ENCODE data around the gene H19. TPM values are rescaled to one million over a fixed set of nuclear protein-coding genes. Genes with fewer than 3 reads are reported as not detected.

The H19 gene
- total RNA-seq, 1 experiment from 2014 or later, result 152 TPM

DNA sequence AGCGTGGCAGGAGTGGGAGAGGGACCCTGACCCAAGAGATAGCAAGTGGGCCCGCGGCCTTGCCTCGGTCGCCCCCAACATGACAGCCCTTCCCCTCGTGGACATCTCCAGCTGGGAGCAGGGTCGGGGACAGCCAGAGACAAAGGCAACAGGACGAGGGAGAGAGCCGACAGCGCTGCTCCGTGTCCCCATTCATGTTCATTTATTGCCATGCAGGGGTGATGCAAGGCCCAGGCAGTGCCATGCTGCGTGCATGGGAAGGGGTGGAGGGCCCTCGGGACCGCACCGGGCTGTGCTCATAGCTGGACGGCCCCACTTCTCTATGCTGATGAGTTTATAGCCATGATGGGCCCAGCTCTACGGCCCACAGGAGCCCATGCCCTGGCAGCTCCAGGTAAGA lies 37.9 kb downstream of the H19 start:
- H3K9me3 Mint-ChIP-seq (ENCODE audit: unreplicated experiment), result no peaks in the 10 kb centered on the region
- intact Hi-C loops (cut with micrococcal nuclease), result no loop called here
- H3K36me3 Mint-ChIP-seq (ENCODE audit: insufficient read depth, unreplicated experiment), result no peaks in the 10 kb centered on the region
- H3K27me3 Mint-ChIP-seq (ENCODE audit: insufficient read depth, unreplicated experiment), result no peaks in the 10 kb centered on the region
- CTCF ChIA-PET, result interaction anchor here (0.6 to 1.0 kb wide), 3 partner anchors 77 to 266 kb away, joined by 3 to 4 read pairs (median 3); no protein-coding TSS in a partner anchor
- TF ChIP-seq, protein P1, sequence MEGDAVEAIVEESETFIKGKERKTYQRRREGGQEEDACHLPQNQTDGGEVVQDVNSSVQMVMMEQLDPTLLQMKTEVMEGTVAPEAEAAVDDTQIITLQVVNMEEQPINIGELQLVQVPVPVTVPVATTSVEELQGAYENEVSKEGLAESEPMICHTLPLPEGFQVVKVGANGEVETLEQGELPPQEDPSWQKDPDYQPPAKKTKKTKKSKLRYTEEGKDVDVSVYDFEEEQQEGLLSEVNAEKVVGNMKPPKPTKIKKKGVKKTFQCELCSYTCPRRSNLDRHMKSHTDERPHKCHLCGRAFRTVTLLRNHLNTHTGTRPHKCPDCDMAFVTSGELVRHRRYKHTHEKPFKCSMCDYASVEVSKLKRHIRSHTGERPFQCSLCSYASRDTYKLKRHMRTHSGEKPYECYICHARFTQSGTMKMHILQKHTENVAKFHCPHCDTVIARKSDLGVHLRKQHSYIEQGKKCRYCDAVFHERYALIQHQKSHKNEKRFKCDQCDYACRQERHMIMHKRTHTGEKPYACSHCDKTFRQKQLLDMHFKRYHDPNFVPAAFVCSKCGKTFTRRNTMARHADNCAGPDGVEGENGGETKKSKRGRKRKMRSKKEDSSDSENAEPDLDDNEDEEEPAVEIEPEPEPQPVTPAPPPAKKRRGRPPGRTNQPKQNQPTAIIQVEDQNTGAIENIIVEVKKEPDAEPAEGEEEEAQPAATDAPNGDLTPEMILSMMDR (IDR thresholded peaks at IDR 0.05; ENCODE audit: unreplicated experiment), result no peak
- H3K4me1 Mint-ChIP-seq (ENCODE audit: insufficient read depth, unreplicated experiment), result no peaks in the 10 kb centered on the region
- POLR2A ChIA-PET, result interaction anchor here (0.5 kb wide), 1 partner anchor 460 kb away, joined by 3 read pairs; no protein-coding TSS in a partner anchor
- no peak overlapping the region for H3K4me3 Mint-ChIP-seq (ENCODE audit: unreplicated experiment)
- BruUV-seq (replicated peaks), result no TSS peak
- no peak overlapping the region for H3K27ac Mint-ChIP-seq (ENCODE audit: low read depth, unreplicated experiment)
- DNase-seq (ENCODE audit: unreplicated experiment), result no peak

DNA sequence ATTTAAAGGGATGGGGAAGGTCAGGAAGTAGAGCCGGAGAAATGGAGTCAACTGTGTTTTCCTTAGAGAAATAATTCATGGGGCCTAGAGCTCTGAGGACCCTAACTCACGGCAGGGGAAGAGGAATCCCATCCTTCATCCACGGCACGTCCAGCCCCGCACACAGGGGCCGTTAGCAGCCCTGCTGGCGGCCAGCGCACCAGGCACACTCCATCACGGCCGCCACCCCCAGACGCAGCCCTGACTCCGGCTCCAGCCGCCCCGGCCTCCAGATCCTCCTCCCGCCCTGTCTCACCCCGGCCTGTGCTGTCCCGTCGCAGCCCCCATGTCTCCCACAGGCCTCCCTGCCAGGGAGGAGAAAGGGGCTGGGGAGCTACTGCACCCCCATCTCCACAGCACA lies 39.3 kb downstream of the H19 start:
- H3K9me3 Mint-ChIP-seq (ENCODE audit: unreplicated experiment), result no peaks in the 10 kb centered on the region
- ChIA-PET POLR2A (interaction anchor here (0.6 kb wide), 1 partner anchor 40 kb away, joined by 3 read pairs; no protein-coding TSS in a partner anchor), CTCF (interaction anchor here (0.6 to 1.1 kb wide), 4 partner anchors 193 to 574 kb away, joined by 3 read pairs; no protein-coding TSS in a partner anchor)
- TF ChIP-seq, protein P1 (IDR thresholded peaks at IDR 0.05; ENCODE audit: unreplicated experiment), result no peak
- intact Hi-C loops (cut with micrococcal nuclease), result no loop called here
- no peaks in the 10 kb centered on the region for H3K36me3 Mint-ChIP-seq (ENCODE audit: insufficient read depth, unreplicated experiment)
- no peak overlapping the region for H3K4me3 Mint-ChIP-seq (ENCODE audit: unreplicated experiment)
- H3K4me1 Mint-ChIP-seq (ENCODE audit: insufficient read depth, unreplicated experiment), result no peaks in the 10 kb centered on the region
- no peaks in the 10 kb centered on the region for H3K27me3 Mint-ChIP-seq (ENCODE audit: insufficient read depth, unreplicated experiment)
- H3K27ac Mint-ChIP-seq (ENCODE audit: low read depth, unreplicated experiment), result no peak overlapping the region
- no TSS peak for BruUV-seq (replicated peaks)
- no peak for DNase-seq (ENCODE audit: unreplicated experiment)

DNA sequence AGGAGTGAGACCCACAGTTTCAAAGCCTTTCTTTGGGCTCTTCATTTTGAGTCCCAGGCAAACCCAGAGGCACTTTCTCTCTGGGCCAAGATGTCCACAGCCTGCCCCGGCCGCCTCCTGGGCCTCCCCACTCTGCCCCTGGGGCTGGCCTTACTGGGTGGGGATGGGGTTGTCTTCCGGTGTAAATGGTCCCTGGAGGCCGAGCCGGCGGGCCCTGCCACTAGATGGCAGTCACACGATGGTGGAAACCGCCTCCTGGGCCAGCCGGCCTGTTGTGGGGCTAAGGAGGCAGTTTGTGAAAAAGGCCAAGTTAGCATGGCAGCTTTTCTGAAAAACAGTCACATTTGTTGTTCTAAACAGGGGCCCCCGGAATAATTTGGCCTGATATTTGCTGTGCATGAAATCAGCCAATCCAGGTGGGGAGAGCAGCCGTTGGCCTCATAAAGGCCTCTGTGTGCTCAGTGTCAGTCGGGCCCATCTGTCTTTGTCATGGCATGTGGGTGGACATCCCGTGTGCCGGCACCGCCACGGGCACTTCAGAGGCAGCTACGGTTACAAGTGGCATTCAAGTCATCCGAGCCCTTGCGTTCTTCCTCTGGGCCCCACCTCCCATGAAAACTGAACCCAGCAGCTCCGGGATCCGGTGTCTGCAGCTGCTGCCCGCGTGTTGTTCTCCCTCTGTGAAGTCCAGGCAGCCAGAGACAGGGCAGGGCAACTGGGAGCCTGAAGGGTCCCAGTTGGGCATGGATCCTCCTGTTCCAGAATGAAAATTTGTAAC lies 44.0 kb downstream of the H19 start:
- CTCF ChIA-PET, result interaction anchor here (0.6 to 2.6 kb wide), 6 partner anchors 9 to 259 kb away, joined by 3 to 7 read pairs (median 3); no protein-coding TSS in a partner anchor
- H3K36me3 Mint-ChIP-seq (ENCODE audit: insufficient read depth, unreplicated experiment), result no peaks in the 10 kb centered on the region
- no TSS peak for BruUV-seq (replicated peaks)
- no peaks in the 10 kb centered on the region for H3K27me3 Mint-ChIP-seq (ENCODE audit: insufficient read depth, unreplicated experiment)
- H3K4me3 Mint-ChIP-seq (ENCODE audit: unreplicated experiment), result no peak overlapping the region
- H3K27ac Mint-ChIP-seq (ENCODE audit: low read depth, unreplicated experiment), result no peak overlapping the region
- TF ChIP-seq, protein P1 (IDR thresholded peaks at IDR 0.05; ENCODE audit: unreplicated experiment), result peak; percentile 15
- no peaks in the 10 kb centered on the region for H3K9me3 Mint-ChIP-seq (ENCODE audit: unreplicated experiment)
- H3K4me1 Mint-ChIP-seq (ENCODE audit: insufficient read depth, unreplicated experiment), result no peaks in the 10 kb centered on the region
- POLR2A ChIA-PET, result no interaction called here
- DNase-seq (ENCODE audit: unreplicated experiment), result no peak
- intact Hi-C loops (cut with micrococcal nuclease), result no loop called here

DNA sequence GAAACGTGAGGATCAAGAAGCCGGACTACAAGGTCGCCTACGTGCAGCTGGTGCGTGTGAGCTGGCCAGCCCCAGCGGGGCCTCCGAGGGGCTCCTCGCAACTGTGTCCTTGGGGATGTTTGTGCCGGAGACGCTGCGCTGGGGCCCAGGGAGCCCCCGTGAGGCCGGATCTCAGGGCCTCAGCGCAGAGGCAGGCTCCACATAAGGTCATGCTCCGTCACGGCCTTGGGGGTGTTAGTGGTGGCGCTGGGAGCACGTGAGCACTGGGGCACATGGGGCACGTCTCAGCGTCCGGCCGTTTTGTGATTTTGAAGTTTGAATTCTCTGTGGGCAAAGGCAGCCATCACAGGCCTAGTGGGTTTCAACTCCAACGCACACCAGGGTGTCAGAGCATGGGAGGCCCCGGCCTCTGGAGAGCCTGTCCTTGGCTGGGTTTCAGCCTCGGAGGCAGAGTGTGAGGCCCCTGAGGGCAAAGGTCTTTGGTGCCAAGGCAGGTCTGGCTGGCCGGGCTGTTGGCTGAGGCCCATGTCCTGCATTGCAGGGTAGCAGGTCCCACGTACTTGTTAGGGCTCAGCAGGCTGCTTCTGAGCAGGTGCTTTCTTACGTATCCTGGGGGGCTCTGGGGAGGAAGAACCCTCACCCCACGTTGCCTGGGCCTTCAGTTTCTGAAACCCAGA lies 44.7 kb downstream of the H19 start:
- H3K9me3 Mint-ChIP-seq (ENCODE audit: unreplicated experiment), result no peaks in the 10 kb centered on the region
- no peaks in the 10 kb centered on the region for H3K27me3 Mint-ChIP-seq (ENCODE audit: insufficient read depth, unreplicated experiment)
- ChIA-PET CTCF (interaction anchor here (1.0 kb wide), 1 partner anchor 259 kb away, joined by 3 read pairs; no protein-coding TSS in a partner anchor), POLR2A (no interaction called here)
- H3K4me3 Mint-ChIP-seq (ENCODE audit: unreplicated experiment), result no peak overlapping the region
- TF ChIP-seq, protein P1 (IDR thresholded peaks at IDR 0.05; ENCODE audit: unreplicated experiment), result no peak
- no TSS peak for BruUV-seq (replicated peaks)
- DNase-seq (ENCODE audit: unreplicated experiment), result no peak
- H3K27ac Mint-ChIP-seq (ENCODE audit: low read depth, unreplicated experiment), result no peak overlapping the region
- no peaks in the 10 kb centered on the region for H3K4me1 Mint-ChIP-seq (ENCODE audit: insufficient read depth, unreplicated experiment)
- no peaks in the 10 kb centered on the region for H3K36me3 Mint-ChIP-seq (ENCODE audit: insufficient read depth, unreplicated experiment)
- intact Hi-C loops (cut with micrococcal nuclease), result no loop called here

Measured in MCF 10A (cell line).